ENCODE results near the gene LSM11.

LSM11 gene

GRCh38 chr5:157734436-157734835 is 9.1 kb upstream of the LSM11 start:
- DNase-seq (ENCODE audit: low spot score) = no peak

GRCh38 chr5:157735991-157736390 is 7.5 kb upstream of the LSM11 start:
- no peak for DNase-seq (ENCODE audit: low spot score)

- DNase-seq (ENCODE audit: low spot score) = no peak
These were observed 3.9 kb upstream of the LSM11 start for GRCh38 chr5:157739388-157740228.

GRCh38 chr5:157740229-157740610 is 3.3 kb upstream of the LSM11 start:
- DNase-seq (ENCODE audit: low spot score) = peak; percentile 64

GRCh38 chr5:157741131-157741530 is 2.4 kb upstream of the LSM11 start:
- DNase-seq (ENCODE audit: low spot score) = no peak

- peak; percentile 18 for DNase-seq (ENCODE audit: low spot score)
These were observed 819 bp downstream of the LSM11 start for GRCh38 chr5:157744051-157745011.

GRCh38 chr5:157745041-157745456 is 1.5 kb downstream of the LSM11 start:
- no peak for DNase-seq (ENCODE audit: low spot score)

GRCh38 chr5:157747173-157747740 is 3.7 kb downstream of the LSM11 start:
- DNase-seq (ENCODE audit: low spot score) = no peak

- DNase-seq (ENCODE audit: low spot score) = no peak
These were observed 4.5 kb downstream of the LSM11 start for GRCh38 chr5:157747766-157748700.

- no peak for DNase-seq (ENCODE audit: low spot score)
These were observed 5.4 kb downstream of the LSM11 start for GRCh38 chr5:157748760-157749461.

- no peak for DNase-seq (ENCODE audit: low spot score)
These were observed 5.9 kb downstream of the LSM11 start for GRCh38 chr5:157749462-157749799.

- DNase-seq (ENCODE audit: low spot score) = no peak
These were observed 6.8 kb downstream of the LSM11 start for GRCh38 chr5:157750320-157750719.

- no peak for DNase-seq (ENCODE audit: low spot score)
These were observed 12.6 kb downstream of the LSM11 start for GRCh38 chr5:157756122-157756521.

GRCh38 chr5:157758706-157759105 is 15.2 kb downstream of the LSM11 start:
- no peak for DNase-seq (ENCODE audit: low spot score)

GRCh38 chr5:157761690-157762621 is 18.4 kb downstream of the LSM11 start:
- DNase-seq (ENCODE audit: low spot score) = peak; percentile 65

- DNase-seq (ENCODE audit: low spot score) = no peak
These were observed 21.0 kb downstream of the LSM11 start for GRCh38 chr5:157764531-157764930.

- no peak for DNase-seq (ENCODE audit: low spot score)
These were observed 22.9 kb downstream of the LSM11 start for GRCh38 chr5:157766442-157766841.

GRCh38 chr5:157766902-157767301 is 23.4 kb downstream of the LSM11 start:
- no peak for DNase-seq (ENCODE audit: low spot score)

- DNase-seq (ENCODE audit: low spot score) = no peak
These were observed 24.2 kb downstream of the LSM11 start for GRCh38 chr5:157767689-157768088.

GRCh38 chr5:157770665-157771064 is 27.2 kb downstream of the LSM11 start:
- DNase-seq (ENCODE audit: low spot score) = no peak
